ENCODE results near the gene FCRL4.
"Not testable (repeated sequence)": the region's sequence is repeated elsewhere in the genome, so short reads cannot be mapped to it uniquely, and the experiment has no call there.

FCRL4 gene

DNA sequence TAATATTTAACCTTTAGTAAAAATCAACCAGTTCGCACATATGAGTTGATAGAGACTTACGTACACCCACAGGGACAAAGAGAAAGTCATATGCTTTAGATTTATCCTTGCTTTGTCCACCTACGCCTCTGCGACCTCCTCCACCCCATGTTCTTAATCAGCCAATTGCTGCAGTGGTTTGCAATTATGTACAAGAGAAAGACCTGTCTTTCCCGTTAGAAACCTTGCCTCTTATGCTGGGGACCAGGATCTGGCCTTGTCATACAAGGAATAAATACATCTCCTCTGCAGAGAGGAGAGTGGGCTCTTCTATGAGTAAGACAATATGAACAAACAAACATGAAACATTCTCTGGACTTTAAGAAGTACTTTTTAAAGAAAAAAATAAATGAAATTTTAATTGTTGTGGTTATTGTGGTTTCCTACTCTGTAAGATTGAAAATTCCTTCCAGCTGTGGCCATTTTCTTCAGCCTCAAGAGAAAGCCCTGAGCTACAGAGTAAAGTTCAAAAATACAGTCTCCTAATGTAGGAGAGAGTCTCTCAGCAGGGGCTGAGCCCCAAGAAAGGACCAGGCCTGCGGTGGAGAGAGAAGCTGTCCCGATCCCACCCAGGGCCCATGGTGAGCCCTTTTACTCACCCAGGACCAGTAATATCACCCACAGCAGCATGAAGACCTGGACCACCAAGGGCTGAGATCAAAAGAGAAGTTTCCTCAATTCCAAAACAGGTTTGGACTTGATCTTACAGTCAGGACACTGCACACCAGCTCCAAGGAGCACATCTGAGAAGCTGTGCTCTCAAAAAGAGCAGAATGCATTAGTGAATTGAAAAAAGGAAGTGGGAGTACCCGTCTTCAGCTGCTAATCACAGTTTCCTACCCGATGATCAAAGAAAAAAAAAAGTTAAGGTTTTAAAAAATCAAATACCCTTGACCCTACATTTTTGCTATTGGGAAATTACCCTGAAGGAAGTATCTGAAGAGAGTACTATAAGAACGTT, 45.9 kb downstream of the FCRL4 start, which contains the start of gene FCRL5:
TSS of gene FCRL5 (minus strand) at position 822 of the 1,000 bp plus-strand sequence. CDS start at position 669, 153 bp downstream.
- no peak for DNase-seq

- DNase-seq = not testable (repeated sequence)
These were observed 49.8 kb downstream of the FCRL4 start for GRCh38 chr1:157548081-157548480.

GRCh38 chr1:157542676-157543075, 55.2 kb downstream of the FCRL4 start:
- DNase-seq = no peak

GRCh38 chr1:157540852-157541251, 57.0 kb downstream of the FCRL4 start:
- DNase-seq = no peak

GRCh38 chr1:157540160-157540748, 57.6 kb downstream of the FCRL4 start:
- no peak for DNase-seq

DNA sequence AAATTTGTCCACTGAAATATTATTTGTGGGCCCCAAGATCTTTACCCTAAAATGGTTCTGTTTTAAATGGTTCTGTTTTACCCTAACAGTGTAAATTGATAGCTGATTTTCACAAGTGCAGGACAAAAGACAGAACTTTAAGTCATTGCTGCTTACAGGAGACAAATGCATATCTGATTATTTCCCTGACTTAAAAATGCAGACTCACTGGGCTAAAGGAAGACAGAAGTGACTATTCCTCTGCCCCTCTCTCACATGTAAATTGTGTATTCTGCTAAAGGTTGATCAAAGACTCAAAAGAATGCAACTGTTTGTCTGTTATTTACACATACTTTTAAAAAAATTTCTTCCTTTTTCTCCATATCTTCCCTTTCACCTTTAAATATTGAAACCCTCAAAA, 58.3 kb downstream of the FCRL4 start:
- DNase-seq = no peak

DNA sequence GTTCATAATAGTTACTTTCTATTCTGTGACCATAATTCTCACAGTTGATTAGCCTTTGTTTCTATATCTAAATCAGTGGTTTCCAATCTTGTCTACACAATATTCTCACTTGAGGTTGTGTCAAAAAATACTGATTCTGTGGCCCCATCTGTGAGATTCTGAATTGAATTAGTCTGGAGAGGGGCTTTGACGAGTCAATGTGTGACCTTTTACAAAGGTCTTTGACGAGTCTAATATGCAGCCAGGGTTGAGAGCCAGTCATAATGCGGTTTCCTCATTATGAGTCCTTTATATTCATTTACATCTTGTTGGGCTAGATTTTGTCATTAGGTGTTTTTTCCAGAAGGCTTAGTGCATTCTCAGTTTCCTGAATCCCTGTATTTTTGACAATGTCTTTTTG, 65.3 kb downstream of the FCRL4 start:
- no peak for DNase-seq

DNA sequence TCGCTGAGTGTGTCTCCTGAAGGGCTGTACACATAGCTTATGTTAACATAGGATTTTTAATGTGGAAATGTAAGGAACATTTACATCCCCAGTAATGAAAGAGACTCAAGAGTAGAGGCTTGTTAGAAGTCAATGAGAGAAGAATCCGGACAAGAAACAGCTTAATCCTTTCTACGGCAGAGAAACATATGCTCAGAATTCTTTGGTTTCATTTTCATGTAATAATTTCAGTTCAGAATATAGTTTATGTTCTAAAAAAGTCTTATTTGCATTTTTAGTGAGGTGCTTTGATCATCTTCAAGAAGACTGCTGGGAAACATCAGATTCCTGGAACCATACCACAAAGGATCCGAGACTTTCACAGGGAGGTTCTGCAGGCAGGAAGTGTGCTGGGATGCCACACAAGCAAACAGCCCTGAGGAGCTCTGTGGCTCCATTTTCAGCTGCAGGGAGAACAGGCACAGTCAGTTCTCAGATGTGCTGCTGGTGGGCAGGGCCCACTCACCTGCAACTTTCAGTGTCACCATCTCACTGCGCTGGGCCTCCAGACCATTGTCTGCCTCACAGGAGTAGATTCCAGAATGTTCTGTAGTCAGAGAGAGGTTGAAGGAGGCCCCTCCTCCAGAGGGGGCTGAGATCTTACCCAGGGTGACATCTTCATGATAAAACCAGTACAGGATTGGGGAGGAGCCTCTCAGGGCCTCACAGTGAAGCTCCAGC, 74.0 kb downstream of the FCRL4 start:
- no peak for DNase-seq

Data from SIG-M5 (cell line).